HG02884 (cell line): ENCODE data around the gene QRICH2.

Experiments
- ATAC-seq: cut with Tn5 transposase; IDR thresholded peaks from one replicate; pipeline ENCODE4 v1.9.1; 2021; ENCODE audit warnings: mild to moderate bottlenecking, moderate library complexity; ENCODE audit not compliant: unreplicated experiment

QRICH2 gene

DNA sequence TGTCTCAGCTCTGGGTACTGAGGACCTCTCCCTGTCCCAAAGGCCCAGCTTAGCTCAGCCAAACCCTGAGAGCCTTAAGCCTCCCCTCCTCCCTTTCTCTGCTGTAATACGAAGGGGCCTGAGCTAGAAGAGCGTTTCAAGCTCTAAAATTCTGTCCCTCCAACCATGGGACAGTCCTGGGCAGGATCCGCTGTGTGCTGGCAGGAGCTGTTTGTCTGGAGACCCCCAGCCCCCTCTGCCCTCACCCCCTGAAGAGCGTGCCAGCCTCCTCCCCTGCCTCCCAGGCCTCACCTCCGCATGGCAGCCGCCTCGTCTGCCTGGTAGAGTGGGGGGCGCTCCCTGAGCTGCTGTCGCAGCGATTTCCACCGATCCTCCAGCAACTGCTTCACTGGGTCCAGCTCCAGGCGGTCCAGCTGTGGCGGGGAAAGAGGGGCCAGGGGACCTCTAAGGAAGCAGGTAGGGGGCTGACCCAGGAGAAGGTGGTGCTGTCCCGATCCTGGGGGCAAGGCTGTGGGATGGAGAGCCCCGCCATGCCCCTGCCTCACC, 28.3 kb downstream of the QRICH2 start:
- no peak for ATAC-seq

DNA sequence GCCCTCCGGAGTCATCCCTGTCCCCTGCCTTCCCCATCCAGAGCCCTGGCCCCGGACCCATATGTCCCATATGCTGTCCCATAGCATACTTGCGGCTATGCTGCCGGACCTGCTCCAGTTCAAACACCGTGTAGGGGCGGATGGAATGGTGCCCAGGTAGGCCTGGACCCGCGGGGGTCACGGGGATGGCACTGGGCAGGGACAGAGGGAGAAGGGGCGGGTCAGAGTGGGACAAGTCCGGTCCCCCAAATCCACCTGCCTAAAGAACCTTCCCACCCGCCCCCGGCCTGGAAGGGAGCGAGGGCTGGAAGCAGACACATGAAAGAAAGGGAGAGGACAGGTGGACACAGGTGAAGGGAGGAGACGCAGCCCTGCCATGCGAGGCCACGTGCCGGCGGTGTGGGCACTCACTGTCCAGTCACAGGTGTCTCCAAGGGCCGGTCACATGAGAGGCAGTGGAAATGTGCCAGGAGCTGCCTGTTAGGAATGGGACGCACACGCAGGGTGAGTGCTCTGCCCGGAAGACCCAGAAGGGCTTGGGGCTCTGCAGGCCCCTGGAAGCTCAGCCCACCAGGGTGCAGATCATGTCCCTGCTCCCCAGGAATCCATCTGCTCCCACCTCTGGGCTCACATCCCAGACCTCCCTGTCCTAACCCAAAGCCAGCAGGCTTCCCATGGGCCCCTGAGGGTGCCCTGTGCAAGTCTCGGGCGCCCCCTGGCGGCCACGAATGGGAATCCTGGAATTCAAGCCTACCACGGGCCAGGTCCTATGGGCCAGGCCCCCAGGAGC, 28.9 kb downstream of the QRICH2 start:
- ATAC-seq = no peak

DNA sequence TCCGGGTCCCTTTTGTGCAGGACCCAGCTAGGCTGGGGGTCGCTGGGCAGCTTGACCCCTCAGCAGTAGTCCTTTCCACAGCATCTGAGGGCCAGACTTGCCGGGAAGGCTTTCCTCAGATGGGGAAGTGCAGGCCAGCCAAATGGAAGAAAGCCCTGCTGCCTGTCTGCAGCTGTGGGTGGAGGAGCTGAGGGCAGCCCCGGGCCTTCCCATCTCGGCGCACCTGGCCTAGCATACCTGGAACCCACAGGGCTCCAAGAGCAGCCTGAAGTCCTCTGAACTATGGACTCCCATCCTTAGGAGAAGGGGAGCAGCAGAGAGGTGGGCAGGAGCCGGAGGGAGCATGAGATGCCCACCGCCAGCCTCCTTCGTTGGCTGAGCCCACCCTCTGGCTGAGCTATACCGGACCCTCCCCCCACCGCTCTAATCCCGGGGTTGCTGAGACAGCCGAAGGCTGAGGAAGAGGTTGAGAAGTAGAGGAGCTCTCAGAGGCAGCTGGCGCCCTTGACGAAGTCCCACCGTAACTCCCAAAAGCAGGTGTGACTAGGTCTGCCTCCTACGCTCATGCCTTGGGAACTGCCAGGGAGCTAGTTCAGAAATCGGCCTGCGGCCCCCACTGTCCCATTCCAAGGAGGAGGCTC, 29.7 kb downstream of the QRICH2 start:
- no peak for ATAC-seq

DNA sequence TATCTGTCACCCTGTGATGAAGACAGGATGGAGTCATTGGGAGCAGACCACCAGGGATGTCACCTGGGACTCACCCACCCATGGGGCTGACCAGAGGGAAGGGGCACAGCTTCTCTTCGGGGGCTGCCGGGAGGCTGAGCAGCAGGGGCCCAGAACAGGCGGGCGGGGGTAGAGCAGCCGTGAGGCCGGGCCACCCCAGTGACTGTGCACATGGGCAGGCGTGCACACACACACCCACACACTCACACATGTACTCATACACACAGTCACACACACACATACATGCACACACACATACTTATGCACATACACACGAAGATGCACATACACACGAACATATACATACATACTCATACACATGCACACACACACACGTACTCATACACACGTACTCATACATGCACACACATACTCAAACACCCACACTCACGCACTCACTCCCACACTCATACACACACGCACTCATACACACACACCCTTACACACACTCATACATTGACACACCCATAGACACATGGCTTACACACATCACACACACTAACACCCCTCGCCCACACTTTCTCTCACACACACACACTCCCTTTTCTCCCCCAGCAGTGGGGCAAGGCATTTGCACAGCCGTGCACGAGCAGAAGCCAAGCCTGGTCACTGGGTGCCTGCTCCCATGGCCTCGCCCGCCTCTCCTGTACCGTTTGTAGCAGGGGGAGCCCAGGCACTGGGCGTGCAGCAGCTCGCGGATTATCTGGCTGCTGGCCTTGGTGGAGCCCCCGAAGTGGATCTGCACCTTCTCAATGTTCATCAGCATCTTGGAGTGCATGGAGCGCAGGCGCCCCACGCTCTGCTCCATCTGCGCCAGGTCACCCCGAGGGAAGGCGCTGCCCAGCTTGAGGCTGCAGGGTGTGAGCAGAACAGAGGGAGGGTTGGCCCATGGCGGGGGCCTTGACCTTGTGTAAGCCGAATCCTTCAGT, 30.5 kb downstream of the QRICH2 start:
- ATAC-seq = no peak

DNA sequence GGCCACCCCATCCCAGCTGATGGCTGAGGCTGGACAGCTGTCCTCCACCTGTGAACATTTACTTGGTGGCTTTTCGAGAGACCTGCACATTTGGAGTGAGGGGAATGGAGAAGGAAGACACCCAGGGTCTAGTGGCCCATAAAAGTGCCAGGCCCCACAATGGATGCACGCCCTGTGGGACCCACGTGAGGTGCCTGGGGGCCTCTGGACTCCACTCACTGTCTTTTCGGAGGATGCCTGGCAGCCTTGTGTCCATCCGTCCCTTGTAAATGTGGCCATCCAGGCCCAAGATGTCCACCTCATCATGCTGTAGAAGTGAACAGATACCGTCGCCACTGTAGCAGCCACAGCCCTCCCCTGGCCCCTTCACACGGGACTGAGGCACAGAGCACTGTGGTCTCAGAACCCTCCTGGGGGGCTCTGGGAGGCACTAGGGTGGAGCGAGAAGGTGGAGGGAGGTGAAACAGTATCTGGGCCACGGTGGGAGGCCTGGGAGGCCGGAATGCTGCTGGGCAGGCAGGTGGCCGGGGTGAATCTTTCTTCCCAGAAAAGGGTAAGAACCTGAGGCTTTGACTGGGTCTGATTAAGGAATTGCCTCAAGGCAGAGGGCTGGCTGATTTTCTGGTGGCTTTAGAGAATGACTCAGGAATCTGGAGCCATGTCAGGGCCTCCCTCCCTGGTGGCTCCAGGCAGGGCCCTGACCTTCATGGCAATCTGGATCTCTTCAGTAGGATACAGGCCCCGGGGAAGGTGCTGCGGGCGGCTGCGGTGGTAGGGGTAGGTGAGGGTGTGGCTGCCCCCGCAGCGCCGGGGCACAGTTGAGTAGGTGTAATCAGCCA, 31.4 kb downstream of the QRICH2 start:
- ATAC-seq = no peak

DNA sequence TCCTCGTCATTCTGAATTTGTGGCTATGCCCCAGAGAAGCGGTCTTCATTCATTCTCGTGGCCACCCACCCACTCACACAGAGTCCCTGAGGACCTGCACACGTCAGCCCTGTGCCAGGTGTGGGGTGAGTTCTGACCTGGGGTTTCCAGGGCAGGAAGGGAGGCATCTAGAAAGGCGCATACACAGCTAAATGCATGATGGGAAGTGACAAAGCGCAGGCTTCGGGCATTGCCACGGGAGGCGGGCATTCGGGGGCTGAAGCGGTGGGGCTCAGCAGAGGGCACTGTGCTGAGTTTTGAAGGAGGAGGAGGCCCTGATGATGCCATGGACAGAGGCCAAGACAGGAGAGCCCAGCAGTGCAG, 32.0 kb downstream of the QRICH2 start:
- ATAC-seq = no peak

DNA sequence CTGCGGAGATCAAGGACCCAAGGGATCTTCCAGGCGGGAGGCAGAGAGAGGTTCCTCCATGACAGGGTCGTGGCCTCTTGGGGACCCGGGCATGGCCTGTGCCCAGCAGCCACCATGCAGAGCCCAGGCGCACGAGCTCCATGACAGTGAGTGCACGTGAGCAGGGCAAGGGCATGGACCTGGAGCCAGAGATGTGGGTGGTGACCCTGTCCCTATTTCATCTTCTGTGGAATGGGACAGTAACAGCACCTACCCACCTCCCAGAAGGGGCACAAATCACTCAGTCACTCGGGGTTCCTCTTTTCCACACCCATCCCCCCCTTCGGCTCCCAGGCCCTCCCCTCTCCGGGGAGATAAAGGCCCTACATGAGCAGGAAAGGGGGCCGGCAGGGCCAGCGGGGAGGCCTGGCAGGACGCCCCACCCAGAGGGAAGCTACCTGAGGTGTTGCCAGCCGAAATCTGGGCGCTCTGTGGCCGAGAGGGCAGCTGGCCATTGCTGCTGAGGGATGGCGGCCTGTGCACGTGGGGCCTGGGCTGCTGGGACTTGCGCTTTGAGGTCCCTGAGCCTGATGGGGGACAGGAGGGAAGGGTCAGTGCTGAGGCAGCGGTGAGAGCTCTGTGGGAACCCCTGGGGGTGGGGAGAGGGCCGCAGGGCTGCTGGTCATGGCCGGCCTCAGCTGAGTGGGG, 32.6 kb downstream of the QRICH2 start:
- ATAC-seq = no peak

DNA sequence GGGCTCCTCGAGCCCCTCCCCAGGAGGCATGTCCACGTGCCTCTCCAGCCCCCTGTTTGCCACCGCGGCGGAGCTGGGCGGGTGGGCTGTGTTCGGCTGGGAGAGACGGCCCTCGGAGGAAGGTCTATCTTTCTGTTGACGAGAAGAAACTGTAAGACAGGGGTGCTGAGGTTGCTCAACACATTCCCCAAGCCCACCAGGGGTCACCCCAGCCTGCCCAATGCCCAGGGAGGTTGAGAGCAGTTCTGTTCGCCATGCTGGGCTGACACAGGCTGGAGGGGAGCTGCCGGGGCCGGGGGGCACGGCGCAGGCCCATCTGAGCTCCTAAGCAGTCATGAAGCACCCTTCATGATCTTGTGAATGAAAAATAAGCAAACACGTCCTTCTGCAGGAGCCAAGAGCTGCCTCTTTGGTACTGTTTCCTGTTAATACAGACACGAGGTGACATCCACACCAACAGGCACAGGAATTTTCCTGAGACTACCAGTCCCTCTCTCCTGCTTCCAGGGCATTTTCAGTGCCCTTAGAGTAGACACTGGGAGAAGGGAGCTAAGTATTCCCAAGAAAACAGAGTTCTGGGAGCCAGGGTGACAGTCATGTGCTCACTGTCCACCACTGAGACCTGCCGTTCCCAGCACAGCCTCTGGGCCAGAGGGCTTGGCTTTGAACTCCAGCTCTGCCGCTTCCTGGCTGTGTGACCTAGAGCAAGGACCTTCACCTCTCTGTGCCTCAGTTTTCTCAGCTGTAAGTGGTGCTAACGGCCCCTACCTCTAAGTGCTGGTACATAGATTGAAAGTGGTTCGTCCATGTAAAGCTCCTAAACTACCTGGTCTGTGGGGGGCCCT, 33.7 kb downstream of the QRICH2 start:
- no peak for ATAC-seq

DNA sequence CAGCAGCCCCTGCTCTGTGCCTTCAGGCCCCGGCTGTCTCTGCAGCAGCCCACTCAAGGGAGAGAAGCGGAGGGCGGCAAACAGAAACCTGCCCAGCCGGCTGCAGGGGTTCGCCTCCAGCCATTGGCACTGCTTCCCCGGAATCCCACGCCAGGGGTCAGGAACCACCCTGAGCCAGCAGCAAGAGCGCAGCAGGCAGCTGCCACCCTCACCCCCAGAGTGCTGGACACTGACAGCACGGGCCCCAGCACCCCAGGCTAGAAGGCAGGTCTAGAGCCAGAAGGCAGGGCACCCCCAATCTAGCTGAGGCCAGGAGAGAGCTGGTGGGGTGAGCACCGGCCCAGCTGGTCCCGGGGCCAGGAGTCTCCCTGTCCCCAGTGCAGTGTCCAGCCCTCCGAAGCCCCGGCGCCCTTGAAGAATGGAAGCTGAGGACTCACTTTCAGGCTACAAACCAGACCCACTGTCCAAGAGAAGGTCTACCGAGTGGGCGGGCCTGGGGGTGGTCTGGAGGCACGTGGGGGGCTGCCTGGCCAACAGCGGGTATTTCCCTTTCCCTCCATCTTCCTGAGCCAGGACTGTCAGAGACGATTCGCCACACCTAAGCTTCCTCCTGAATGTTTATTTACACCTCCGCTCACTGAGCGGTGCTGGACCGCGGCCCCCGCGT, 34.5 kb downstream of the QRICH2 start:
- ATAC-seq = no peak

DNA sequence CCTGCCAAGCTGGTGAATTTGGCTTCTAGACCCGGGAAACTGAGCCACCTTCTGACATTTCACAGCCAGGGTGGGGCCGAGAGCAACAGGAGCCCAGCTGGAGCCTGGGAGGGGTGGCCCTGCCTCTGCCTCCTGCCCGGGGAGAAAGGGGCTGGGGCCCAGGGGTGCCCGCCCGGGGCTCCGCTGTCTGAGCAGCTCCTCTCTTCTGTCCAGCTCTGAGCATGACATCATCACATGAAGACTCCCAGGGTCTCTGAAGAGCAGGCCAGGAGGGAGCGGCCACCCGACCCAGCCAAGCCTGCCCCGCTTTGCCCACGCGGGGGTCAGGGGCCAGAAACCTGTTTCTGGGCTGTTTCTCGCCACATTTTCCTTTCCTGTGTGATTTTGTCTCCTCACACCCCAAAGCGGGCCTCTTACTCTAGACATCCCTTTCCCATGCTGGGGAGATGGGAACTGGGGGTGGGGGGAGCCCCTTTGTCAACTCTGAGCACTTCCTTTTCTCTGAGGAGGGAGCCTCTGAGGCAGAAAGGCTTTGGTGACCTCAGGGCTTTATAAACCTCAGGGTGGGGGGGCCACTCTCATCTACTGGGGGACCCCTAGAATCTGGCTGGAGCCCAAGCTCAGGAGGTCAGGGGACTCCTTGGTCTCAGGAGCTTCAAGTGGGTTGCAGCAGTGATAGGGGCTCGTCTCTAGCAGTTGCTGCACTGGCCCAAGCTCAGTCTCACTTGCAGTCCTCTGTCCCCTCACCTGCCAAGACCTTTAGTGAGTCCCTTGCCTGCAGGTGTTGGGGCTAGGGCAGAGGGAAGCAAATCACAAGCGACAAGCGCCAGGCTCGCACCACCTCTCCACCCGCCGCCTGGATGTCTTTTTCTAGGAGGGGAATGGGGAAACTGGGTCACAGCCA, 35.3 kb downstream of the QRICH2 start:
- ATAC-seq = peak; percentile 10

DNA sequence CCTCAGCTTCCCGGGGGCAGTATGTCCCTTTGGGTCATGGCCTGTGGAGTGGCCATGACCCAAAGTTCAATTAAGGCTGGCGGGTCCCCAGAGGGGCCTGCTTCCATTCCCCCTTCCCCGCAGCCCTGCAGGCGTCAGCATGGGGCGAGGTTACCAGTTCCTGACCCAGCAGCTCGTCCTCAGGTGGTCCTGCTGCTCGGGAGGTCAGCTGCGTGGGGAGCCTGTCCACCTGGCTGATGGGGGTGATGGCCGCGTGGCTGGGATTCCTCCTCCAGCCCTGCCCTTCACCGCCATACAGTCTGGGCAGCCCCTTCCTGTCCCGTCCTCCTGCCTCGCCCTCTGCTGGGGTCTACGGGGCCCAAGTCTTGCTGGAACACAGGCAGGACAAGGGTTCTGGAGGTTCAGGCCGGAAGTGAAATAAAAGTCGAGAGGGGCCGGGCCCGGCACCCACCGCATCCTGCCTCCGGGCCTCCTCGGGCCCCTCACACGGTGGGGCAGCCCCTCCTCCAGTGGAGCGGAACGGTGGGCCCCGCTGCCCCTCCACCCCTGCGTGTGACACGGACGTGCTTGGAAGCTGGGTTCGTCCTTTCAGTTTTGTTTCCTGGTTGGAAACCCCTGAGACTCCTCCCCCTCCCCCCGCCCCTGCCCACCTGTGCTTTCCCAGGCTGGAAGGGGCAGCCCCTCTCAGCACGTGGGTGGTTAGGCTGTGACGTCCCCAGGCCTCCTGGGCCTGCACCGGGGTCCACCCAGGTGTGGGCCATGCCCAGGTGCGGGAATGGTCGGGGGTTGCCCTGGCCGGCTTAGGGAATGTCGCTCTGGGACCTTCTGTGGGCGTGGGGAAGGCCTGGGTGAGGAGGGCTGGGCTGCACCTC, 36.2 kb downstream of the QRICH2 start:
- peak; percentile 52 for ATAC-seq

DNA sequence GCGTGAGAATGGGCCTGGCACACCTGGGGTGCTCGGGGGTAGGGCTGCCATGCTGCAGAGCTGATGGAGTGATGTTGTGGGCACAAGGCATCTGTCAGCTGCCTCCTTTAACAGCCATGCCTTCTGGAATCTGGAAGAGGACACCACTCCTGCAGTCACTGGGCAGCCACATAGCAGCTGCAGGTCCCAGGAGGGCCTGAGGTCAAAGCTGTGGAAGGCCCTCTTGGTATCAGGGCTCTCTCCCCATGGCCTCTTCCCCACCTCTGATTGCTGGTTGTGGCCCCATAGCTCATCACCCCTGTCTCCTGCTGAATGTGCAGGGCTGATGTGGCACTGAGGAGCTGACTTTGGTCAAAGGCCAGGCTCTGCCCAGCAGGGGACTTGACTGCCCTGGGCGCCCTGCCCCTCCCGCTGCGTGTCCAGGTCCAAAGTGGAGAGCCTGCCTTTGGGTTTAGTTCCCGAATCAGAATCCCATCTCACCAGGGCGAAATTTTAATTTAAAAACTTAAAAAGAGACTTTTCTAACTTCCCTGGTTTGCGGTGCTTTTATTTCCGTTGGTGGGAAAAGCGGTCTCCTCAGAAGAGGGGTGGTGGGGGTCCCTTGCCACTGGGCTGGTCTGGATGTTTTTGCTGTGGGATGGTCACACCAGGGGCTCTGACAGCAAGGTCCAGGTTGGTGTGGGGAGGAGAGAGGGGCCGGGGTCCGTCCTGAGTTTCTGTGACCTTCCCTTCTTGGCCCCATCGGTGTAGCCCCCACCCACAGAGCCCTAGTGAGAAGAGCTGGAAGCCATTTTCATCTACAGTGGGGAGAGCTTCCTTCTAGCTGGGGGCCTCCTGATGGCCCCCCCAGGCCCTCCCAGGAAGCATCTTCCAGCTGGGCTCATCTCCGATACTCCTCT, 37.1 kb downstream of the QRICH2 start:
- ATAC-seq = no peak

DNA sequence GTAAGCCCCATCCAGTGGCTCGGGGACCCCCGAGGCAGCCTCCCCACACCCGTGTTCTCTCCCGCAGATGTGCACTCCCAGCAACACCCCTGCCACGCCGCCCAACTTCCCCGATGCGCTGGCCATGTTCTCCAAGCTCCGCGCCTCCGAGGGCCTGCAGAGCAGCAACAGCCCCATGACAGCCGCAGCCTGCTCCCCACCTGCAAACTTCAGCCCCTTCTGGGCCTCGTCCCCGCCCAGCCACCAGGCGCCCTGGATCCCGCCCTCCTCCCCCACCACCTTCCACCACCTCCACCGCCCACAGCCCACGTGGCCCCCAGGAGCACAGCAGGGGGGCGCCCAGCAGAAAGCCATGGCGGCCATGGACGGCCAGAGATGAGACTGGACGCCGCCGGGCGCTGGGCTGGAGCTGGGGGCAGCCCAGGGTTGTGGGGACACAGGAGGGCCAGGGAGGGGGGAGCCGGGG, 37.9 kb downstream of the QRICH2 start:
- ATAC-seq = no peak

DNA sequence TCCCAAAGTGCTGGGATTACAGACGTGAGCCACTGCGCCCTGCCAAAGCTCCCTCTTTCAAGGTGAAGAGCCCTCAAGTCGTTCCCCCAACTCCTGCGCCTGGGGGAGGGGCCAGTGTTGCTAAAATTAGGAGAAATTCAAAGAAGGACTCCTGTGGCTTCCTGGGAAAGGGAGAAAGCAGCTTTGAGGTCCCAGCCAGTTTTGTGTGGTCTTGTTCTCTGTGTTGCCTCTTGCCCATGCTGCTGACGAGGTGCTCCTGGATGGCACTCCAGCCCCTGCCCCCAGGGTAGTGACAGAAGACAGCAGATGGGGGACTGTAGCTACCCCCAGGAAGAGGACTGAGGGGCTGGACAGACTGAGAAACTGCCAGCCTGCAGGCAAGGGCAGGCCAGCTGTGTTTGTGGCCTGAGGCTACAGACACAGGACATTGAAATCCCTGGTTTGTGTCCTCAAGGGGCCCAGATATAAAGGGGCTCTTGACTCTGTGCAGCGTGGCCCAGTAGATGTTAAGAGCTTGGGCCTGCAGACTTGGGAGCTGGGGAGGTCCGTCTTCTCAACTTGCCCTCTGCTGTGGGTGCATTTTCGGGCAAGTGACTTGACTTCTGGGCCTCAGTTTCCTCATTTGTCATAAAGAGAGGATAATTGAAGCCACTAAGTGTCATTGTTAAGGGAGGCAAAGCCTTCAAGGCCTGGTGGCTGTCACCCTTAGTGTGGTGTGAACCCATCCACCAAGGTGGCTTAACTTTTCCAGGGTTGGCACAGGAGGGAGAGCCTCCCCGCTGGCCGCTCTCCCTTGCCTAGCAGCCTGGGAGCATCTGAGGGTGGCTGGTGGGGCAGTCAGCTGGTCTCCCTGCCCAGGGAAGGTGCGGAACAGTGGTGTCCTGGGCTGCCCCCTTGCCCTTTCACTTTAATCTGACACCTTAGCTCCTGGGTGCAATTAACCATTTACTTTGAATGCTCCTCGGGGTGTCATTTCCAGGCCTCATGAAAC, 38.8 kb downstream of the QRICH2 start:
- ATAC-seq = no peak
